Upper lobe of left lung (tissue), 6 donors: ENCODE data around the gene BANP. TPM values are rescaled to one million over a fixed set of nuclear protein-coding genes. Genes with fewer than 3 reads are reported as not detected.

Experiments
- ATAC-seq, 2 donors: fragments of 200-7000 bp; cut with Tn5 transposase; one replicate each; pipeline ENCODE4 v1.9.1; 2022; ENCODE audit warnings: mild to moderate bottlenecking in 2 of 2, moderate library complexity in 2 of 2; ENCODE audit not compliant: low FRiP score in 2 of 2
- DNase-seq, 2 donors: peaks; one replicate each; pipeline ENCODE4 v3.0.0-alpha.2; 2019 to 2020
- H3K27ac ChIP-seq, 4 donors: fragments of 200-600 bp; sonication (generic); one replicate each; pipeline ENCODE4 v1.5.1; 2016 to 2019
- H3K27me3 ChIP-seq, 4 donors: fragments of 200-600 bp; sonication (generic); one replicate each; pipeline ENCODE4 v1.5.1; 2017 to 2019
- H3K36me3 ChIP-seq, 4 donors: fragments of 200-600 bp; sonication (generic); one replicate each; pipeline ENCODE4 v1.5.1; 2016 to 2019
- H3K4me1 ChIP-seq, 4 donors: fragments of 200-600 bp; sonication (generic); one replicate each; pipeline ENCODE4 v1.5.1; 2018 to 2019
- H3K4me3 ChIP-seq, 4 donors: fragments of 200-600 bp; sonication (generic); one replicate each; pipeline ENCODE4 v1.5.1; 2017 to 2019; ENCODE audit warnings: mild to moderate bottlenecking in 2 of 4, moderate library complexity in 1 of 4
- H3K9me3 ChIP-seq, 4 donors: fragments of 200-600 bp; sonication (generic); one replicate each; pipeline ENCODE4 v1.5.1; 2018 to 2019
- EP300 ChIP-seq, 4 donors: sonication (generic); formaldehyde crosslinking; IDR thresholded peaks; one replicate each; pipeline ENCODE4 v1.5.1; 2017; ENCODE audit warnings: antibody characterized with exemption in 4 of 4, control low read depth in 2 of 4
- POLR2A ChIP-seq, 4 donors: fragments of 450-650 bp; IDR thresholded peaks; one replicate each; pipeline ENCODE4 v1.5.1; 2016 to 2017; ENCODE audit warnings: antibody characterized with exemption in 4 of 4, mild to moderate bottlenecking in 2 of 4
- POLR2AphosphoS5 ChIP-seq, 2 donors: sonication (generic); formaldehyde crosslinking; IDR thresholded peaks; one replicate each; pipeline ENCODE4 v1.5.1; 2017; ENCODE audit warnings: antibody characterized with exemption in 2 of 2
- WGBS, 2 donors: methylation state at CpG; one replicate each; pipeline ENCODE4 v1.1.5; 2017 to 2018; 5-methylcytosine and 5-hydroxymethylcytosine counted together
- total RNA-seq, 6 donors: library from RNA; depleted of rRNA in 4 of 6; stranded (reverse); fragments of >200 nt in 4 of 6; gene quantifications; one replicate each; pipeline versions ENCODE4 v1.1.0 to v1.2.1, GENCODE V29; 2016 to 2021
- TF ChIP-seq, protein P1 (sequence below), 6 experiments: fragments of 450-650 bp in 4 of 6; fragments of 200-600 bp in 2 of 6; sonication (generic) in 2 of 6; IDR thresholded peaks; one replicate each; pipeline ENCODE4 v1.5.1; 2016 to 2019; ENCODE audit warnings: antibody characterized with exemption in 6 of 6
- donor health status: DM: no; HTN: no; CAD: no; lungs with moderate emphysema.
- donor health status: DM: no; HTN: yes; CAD: no; lungs with severe emphysema.

Gene BANP
- total RNA-seq, 6 donors from 2014 or later, result 15.2 to 47.1 (median 24.4) TPM

DNA sequence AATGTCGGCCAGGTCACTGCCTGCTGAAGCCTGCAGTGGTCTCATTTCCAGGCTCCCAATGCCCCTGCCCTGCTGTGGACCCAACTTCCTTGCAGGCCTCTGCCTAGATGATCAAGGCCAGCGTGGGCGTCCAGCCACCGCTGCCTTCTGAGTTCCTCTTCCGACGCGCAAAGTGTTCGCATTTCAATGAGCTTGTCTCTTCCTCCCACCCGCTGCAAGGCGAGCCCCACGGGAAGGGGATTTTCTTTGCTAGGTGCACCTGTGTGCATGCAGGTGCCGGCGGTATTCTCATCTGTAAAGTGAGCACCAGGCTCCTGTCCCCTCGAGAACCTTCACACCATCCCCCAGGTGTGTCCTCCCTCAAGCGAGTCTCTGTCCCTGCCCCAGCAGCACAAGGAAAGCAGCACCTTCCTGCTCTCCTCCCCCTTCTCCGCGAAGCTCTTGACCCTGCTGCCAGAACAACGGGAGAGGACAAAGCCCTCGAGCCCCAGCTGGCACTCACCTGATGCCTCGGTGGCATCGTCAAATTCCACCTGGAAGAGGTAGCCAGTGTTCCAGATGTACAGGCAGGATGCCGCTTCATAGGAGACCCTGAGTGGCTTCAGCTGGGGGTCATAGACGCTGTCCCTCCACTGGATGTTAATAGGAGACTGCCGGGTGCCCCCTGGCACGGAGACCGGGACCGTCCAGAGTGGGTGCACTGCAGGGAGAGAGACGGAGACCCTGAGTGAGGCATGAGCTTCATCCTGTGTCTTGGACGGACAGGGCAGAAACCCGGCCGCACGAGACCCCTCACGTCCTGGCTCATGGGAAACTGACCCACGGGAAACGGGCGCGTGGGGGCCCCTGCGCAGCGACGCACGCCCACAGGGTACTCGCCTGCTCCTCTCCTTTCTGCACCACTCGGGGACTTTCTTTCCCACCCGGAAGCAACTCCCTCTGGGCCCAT, 24.7 kb upstream of the BANP start:
- DNase-seq (peak in 1 of 2 donors; percentile 69), ATAC-seq (peak; percentile 22 to 57)
- H3K9me3 ChIP-seq, result no peaks in the 10 kb centered on the region
- TF ChIP-seq EP300 (IDR thresholded peaks at IDR 0.05), result no peak
- no peak for TF ChIP-seq POLR2A (IDR thresholded peaks at IDR 0.05)
- TF ChIP-seq, protein P1, sequence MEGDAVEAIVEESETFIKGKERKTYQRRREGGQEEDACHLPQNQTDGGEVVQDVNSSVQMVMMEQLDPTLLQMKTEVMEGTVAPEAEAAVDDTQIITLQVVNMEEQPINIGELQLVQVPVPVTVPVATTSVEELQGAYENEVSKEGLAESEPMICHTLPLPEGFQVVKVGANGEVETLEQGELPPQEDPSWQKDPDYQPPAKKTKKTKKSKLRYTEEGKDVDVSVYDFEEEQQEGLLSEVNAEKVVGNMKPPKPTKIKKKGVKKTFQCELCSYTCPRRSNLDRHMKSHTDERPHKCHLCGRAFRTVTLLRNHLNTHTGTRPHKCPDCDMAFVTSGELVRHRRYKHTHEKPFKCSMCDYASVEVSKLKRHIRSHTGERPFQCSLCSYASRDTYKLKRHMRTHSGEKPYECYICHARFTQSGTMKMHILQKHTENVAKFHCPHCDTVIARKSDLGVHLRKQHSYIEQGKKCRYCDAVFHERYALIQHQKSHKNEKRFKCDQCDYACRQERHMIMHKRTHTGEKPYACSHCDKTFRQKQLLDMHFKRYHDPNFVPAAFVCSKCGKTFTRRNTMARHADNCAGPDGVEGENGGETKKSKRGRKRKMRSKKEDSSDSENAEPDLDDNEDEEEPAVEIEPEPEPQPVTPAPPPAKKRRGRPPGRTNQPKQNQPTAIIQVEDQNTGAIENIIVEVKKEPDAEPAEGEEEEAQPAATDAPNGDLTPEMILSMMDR (IDR thresholded peaks at IDR 0.05), result no peak
- TF ChIP-seq POLR2AphosphoS5 (IDR thresholded peaks at IDR 0.05), result no peak
- H3K27me3 ChIP-seq, result no peaks in the 10 kb centered on the region
- 70 to 73% methylated on average over 39 to 40 of the region's 44 CpGs for WGBS, 2 donors
- H3K27ac ChIP-seq, result no peak overlapping the region
- no peaks in the 10 kb centered on the region for H3K36me3 ChIP-seq
- H3K4me3 ChIP-seq, result no peak overlapping the region
- H3K4me1 ChIP-seq, result no peaks in the 10 kb centered on the region

DNA sequence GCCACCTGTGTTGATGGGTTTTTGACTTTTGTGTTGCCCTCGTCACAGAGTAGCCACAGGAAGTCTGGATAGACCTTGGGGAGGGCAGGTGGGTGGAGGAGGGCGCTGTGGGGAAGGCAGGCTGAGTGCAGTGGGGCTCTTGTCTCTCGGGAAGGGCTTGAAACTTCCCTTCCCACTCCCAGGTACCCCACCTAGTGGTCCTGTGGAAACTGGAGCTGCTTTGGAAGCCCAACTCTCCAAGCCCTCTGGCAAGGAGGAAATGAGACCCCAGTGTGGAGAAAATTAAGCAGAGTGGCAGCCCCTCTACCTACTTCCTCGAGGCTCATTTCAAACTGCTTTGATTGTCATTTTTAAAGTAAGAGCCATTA, 24.1 kb upstream of the BANP start:
- 33 to 35% methylated on average over 2 to 4 of the region's 4 CpGs for WGBS, 2 donors
- ATAC-seq, result no peak
- no peak overlapping the region for H3K4me3 ChIP-seq
- TF ChIP-seq POLR2AphosphoS5 (IDR thresholded peaks at IDR 0.05) (no peak), POLR2A (IDR thresholded peaks at IDR 0.05) (no peak), EP300 (IDR thresholded peaks at IDR 0.05) (no peak)
- TF ChIP-seq, protein P1 (IDR thresholded peaks at IDR 0.05), result no peak
- H3K27me3 ChIP-seq, result no peaks in the 10 kb centered on the region
- no peak overlapping the region for H3K27ac ChIP-seq
- H3K36me3 ChIP-seq, result no peaks in the 10 kb centered on the region
- no peaks in the 10 kb centered on the region for H3K4me1 ChIP-seq
- no peaks in the 10 kb centered on the region for H3K9me3 ChIP-seq
- DNase-seq, result no peak

DNA sequence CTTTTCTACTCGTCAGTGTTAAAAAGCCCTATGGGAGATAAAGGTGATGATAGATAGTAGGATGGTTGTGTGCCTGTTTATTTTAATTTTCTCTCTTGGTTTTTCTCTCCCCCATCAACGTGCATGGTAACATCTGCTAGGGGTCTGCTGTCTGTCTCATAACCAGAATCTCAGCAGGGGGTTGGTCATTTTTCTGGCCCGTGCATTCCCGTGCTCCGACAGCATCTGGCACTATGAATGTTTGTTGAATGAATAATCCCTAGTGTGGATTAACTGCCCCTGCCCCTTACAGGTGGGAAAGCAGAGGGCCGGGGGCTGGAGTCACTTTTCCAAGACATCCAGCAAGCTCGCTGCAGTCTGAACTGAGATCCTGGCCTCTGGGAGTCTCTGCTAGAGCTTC, 21.2 kb upstream of the BANP start:
- TF ChIP-seq POLR2A (IDR thresholded peaks at IDR 0.05) (no peak), EP300 (IDR thresholded peaks at IDR 0.05) (no peak), POLR2AphosphoS5 (IDR thresholded peaks at IDR 0.05) (no peak)
- TF ChIP-seq, protein P1 (IDR thresholded peaks at IDR 0.05), result no peak
- H3K36me3 ChIP-seq, result no peaks in the 10 kb centered on the region
- H3K27ac ChIP-seq, result no peak overlapping the region
- ATAC-seq (no peak), DNase-seq (no peak)
- 80% methylated on average over 7 of the region's 7 CpGs for WGBS, 2 donors
- H3K27me3 ChIP-seq, result no peaks in the 10 kb centered on the region
- H3K4me3 ChIP-seq, result no peak overlapping the region
- H3K9me3 ChIP-seq, result no peaks in the 10 kb centered on the region
- no peaks in the 10 kb centered on the region for H3K4me1 ChIP-seq

DNA sequence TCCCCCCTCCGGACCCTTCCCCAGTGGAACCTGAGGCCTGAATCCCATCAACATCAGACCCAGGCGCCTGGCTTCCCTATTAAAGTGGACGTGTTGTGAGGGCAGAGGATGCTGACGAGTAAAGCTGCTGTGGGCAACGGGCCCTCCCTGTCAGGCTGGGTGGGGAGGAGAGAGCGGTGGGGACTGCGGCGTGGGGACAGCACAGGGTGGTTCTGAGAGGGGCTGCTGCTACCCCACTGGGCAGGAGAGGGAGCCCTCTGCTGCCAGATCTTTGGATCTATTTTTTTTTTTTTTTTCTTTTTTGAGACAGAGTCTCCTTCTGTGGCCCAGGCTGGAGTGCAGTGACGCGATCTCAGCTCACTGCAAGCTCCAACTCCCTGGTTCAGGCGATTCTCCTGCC, 20.8 kb upstream of the BANP start:
- Histone ChIP-seq H3K36me3 (no peaks in the 10 kb centered on the region), H3K27ac (no peak overlapping the region), H3K4me1 (no peaks in the 10 kb centered on the region), H3K27me3 (no peaks in the 10 kb centered on the region), H3K4me3 (no peak overlapping the region), H3K9me3 (no peaks in the 10 kb centered on the region)
- TF ChIP-seq EP300 (IDR thresholded peaks at IDR 0.05), result no peak
- TF ChIP-seq POLR2A (IDR thresholded peaks at IDR 0.05), result no peak
- TF ChIP-seq, protein P1 (IDR thresholded peaks at IDR 0.05), result no peak
- TF ChIP-seq POLR2AphosphoS5 (IDR thresholded peaks at IDR 0.05), result no peak
- 53% methylated on average over 11 of the region's 11 CpGs for WGBS, 2 donors
- ATAC-seq (no peak), DNase-seq (no peak)
